AG09309 (cell line): ENCODE measurements around the gene PCED1B.

Source experiments
- DNase-seq: peaks from one replicate; pipeline ENCODE4 v3.0.0-alpha.2; 2010; ENCODE audit warnings: low read depth
- H3K4me3 ChIP-seq: 2 replicates; pipeline ENCODE4 v1.5.1; 2011; ENCODE audit warnings: mild to moderate bottlenecking, low read depth, low read length, moderate library complexity; ENCODE audit not compliant: control insufficient read depth
- TF ChIP-seq, protein P1 (sequence below): IDR thresholded peaks from 2 replicates; pipeline ENCODE4 v1.5.1; 2011; ENCODE audit warnings: mild to moderate bottlenecking, low read depth, low read length, inconsistent platforms; ENCODE audit not compliant: insufficient read depth, control insufficient read depth; ENCODE audit errors: missing control alignments

Gene PCED1B

GRCh38 chr12:47207829-47208248 is 128.4 kb downstream of the PCED1B start:
- no peak for DNase-seq
- TF ChIP-seq, protein P1, sequence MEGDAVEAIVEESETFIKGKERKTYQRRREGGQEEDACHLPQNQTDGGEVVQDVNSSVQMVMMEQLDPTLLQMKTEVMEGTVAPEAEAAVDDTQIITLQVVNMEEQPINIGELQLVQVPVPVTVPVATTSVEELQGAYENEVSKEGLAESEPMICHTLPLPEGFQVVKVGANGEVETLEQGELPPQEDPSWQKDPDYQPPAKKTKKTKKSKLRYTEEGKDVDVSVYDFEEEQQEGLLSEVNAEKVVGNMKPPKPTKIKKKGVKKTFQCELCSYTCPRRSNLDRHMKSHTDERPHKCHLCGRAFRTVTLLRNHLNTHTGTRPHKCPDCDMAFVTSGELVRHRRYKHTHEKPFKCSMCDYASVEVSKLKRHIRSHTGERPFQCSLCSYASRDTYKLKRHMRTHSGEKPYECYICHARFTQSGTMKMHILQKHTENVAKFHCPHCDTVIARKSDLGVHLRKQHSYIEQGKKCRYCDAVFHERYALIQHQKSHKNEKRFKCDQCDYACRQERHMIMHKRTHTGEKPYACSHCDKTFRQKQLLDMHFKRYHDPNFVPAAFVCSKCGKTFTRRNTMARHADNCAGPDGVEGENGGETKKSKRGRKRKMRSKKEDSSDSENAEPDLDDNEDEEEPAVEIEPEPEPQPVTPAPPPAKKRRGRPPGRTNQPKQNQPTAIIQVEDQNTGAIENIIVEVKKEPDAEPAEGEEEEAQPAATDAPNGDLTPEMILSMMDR = no peak
- H3K4me3 ChIP-seq = no peak overlapping the region

GRCh38 chr12:47209014-47209413 is 129.6 kb downstream of the PCED1B start:
- no peak overlapping the region for H3K4me3 ChIP-seq
- TF ChIP-seq, protein P1 = no peak
- DNase-seq = no peak

DNA sequence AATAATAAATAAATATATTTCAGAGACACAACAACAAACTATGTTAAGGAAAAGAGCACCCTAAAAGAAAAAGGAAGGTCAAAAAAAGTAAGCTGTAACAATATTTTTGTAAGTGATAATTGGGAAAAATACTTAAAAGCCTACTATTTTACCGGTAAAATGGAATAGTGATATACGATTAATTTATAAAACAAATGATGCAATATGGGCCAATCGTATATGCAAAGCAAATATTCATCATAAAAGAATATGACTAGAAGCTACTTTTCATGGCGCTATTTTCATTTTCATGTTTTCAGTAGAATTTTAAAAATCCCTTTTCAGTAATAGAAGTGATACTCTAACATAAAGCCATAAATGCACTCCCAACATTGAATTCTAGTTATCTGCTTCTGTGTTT is 131.4 kb downstream of the PCED1B start:
- TF ChIP-seq, protein P1 = no peak
- no peak overlapping the region for H3K4me3 ChIP-seq
- no peak for DNase-seq

GRCh38 chr12:47212701-47213039 is 133.2 kb downstream of the PCED1B start:
- H3K4me3 ChIP-seq = no peak overlapping the region
- TF ChIP-seq, protein P1 = no peak
- DNase-seq = no peak

DNA sequence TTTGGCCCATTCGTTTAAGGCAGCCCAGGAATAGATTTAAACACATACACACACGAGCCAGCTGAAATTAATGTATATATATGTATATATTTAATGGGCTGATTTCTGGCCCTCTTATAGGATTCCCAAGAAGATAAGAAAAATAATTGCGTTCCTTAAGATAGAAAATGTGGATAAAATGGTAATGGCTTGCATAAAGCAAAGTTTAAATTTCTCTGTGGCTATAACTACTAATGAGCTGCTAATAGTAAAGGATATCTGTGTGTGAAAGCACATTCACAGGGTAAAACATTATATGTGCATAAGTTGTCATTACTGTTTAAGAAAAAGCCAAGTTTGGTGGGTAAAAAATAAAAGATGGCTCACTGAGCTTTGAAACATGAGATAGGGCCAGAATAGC is 134.0 kb downstream of the PCED1B start:
- TF ChIP-seq, protein P1 = no peak
- no peak overlapping the region for H3K4me3 ChIP-seq
- DNase-seq = no peak

DNA sequence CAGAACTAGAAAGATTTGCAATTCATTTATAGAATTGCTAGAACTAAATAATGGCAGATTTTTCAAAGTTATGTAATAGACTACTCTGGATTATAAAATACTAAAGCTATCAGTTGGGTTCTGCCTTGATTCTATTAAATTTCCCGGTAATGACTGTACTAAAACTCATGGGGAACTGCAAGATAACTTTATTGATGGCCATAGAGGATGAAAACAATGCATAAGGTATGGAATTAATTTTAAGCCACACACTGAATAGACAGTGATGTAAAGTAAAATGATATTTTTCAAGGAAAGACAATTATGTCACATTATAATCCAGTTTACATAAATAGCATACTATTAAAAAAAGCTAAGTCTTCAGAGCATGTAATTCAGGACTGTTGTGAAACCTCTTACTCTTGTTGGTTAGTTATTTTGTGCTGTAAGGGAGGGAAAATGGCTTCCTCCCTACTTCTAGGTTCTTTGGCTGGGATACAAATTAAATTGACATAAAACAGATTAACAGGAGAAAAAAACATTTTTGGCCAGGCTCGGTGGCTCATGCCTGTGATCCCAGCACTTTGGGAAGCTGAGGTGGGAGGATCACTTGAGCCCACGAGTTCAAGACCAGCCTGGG is 134.7 kb downstream of the PCED1B start:
- no peak for DNase-seq
- TF ChIP-seq, protein P1 = no peak
- no peak overlapping the region for H3K4me3 ChIP-seq

DNA sequence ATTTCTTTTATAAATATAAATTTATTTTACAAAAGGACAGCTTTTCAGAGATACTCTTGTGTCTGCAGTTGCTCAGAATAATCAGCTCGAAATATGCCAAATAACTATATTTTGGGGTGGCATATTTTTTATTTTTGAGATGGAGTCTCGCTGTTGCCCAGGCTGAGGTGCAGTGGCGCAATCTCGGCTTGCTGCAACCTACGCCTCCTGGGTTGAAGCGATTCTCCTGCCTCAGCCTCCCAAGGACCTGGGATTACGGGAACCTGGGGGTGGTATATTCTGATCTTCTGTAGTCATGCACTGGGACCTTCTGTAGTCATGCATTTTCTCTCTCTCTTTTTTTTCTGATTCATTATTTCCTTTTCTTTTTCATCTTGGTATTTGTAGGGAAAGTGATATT is 135.3 kb downstream of the PCED1B start:
- TF ChIP-seq, protein P1 = no peak
- H3K4me3 ChIP-seq = no peak overlapping the region
- DNase-seq = no peak
